Body of pancreas (tissue), 4 donors: ENCODE results near the gene PAPPA. TPM values are rescaled to one million over a fixed set of nuclear protein-coding genes. Genes with fewer than 3 reads are reported as not detected.

Experiments
- ATAC-seq: fragments of 150-250 bp; one replicate; pipeline ENCODE4 v1.9.1; 2016
- DNase-seq, 4 donors: peaks; one replicate each; pipeline ENCODE4 v3.0.0-alpha.2; 2019
- H3K27ac ChIP-seq, 4 donors: fragments of 200-600 bp; sonication (generic); 1 replicate in 3 of 4; 2 replicates in 1 of 4; pipeline versions ENCODE4 v1.5.1 to v1.6.1; 2016 to 2019; ENCODE audit warnings: mild to moderate bottlenecking in 1 of 4, mixed read lengths in 1 of 4, moderate library complexity in 1 of 4
- H3K27me3 ChIP-seq, 2 donors: fragments of 200-600 bp; sonication (generic); one replicate each; pipeline ENCODE4 v1.6.0; 2016; ENCODE audit warnings: mild to moderate bottlenecking in 1 of 2
- H3K36me3 ChIP-seq, 2 donors: fragments of 200-600 bp; sonication (generic); replicated peaks in 1 of 2; 2 replicates each; pipeline ENCODE4 v1.5.1; 2016; ENCODE audit warnings: low read depth in 2 of 2; ENCODE audit not compliant: insufficient read depth in 1 of 2
- H3K4me1 ChIP-seq: fragments of 200-600 bp; sonication (generic); one replicate; pipeline ENCODE4 v1.6.0; 2016
- H3K4me3 ChIP-seq, 2 donors: fragments of 200-600 bp; sonication (generic); 1 replicate in 1 of 2; 2 replicates in 1 of 2; pipeline ENCODE4 v1.5.1; 2016 to 2019
- H3K9me3 ChIP-seq, 3 donors: fragments of 200-600 bp; sonication (generic); 1 replicate in 2 of 3; 2 replicates in 1 of 3; pipeline ENCODE4 v1.5.1; 2016
- POLR2A ChIP-seq, 3 donors: fragments of 450-650 bp; IDR thresholded peaks; one replicate each; pipeline ENCODE4 v1.6.1; 2016; ENCODE audit warnings: antibody characterized with exemption in 3 of 3, mild to moderate bottlenecking in 2 of 3
- WGBS, 2 donors: methylation state at CpG; one replicate each; pipeline ENCODE4 v1.1.5; 2017; 5-methylcytosine and 5-hydroxymethylcytosine counted together
- intact Hi-C: fragments of 100-400 bp; cut with DNase I; formaldehyde crosslinking; loops from one replicate; pipeline ENCODE4 v1.15.1; 2023
- total RNA-seq, 2 donors: library from RNA; depleted of rRNA; stranded (reverse); fragments of >200 nt; gene quantifications; one replicate each; pipeline ENCODE4 v1.1.0, GENCODE V29; 2016
- TF ChIP-seq, protein P1 (sequence below), 7 experiments: fragments of 450-650 bp in 4 of 7; fragments of 200-600 bp in 3 of 7; sonication (generic) in 3 of 7; IDR thresholded peaks; one replicate each; pipeline ENCODE4 v1.5.1; 2016 to 2019; ENCODE audit warnings: antibody characterized with exemption in 7 of 7

PAPPA gene
- total RNA-seq, 2 donors from 2014 or later = 1.0 to 2.0 TPM

DNA sequence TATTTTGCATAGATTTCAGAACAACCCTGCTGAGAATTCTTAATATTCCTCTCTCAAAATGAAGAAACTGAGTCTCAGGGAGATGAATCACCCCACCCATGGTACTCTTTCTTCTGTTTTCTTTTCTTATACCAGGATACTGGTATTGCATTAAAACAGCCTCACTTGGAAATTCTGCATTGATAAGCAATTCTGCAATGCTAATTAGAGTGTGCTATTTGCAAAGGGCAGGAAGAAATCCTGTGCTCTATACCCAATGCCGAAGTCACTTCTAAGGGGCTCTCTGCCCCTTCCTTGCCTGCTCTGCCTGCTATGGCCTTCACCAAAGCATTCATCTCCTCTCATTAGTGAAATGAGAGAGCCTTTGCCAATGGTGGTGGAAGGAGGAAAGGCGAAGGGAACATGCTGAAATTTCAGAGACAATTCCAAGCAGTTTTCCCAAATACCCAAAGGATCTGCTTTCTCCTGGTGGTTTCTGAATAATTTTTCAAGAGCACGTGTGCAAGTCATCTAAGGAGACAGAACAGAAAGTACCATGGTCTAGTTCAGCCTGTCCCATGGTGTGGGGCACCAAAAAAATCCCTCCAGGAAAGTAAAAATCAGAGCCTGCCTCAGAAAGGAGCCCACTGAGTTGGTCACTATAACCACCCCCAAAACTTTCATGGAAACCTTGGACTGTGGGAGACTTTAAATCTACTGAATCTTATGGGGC lies 156.5 kb downstream of the PAPPA start:
- TF ChIP-seq POLR2A (IDR thresholded peaks at IDR 0.05) = no peak
- TF ChIP-seq, protein P1, sequence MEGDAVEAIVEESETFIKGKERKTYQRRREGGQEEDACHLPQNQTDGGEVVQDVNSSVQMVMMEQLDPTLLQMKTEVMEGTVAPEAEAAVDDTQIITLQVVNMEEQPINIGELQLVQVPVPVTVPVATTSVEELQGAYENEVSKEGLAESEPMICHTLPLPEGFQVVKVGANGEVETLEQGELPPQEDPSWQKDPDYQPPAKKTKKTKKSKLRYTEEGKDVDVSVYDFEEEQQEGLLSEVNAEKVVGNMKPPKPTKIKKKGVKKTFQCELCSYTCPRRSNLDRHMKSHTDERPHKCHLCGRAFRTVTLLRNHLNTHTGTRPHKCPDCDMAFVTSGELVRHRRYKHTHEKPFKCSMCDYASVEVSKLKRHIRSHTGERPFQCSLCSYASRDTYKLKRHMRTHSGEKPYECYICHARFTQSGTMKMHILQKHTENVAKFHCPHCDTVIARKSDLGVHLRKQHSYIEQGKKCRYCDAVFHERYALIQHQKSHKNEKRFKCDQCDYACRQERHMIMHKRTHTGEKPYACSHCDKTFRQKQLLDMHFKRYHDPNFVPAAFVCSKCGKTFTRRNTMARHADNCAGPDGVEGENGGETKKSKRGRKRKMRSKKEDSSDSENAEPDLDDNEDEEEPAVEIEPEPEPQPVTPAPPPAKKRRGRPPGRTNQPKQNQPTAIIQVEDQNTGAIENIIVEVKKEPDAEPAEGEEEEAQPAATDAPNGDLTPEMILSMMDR (IDR thresholded peaks at IDR 0.05) = no peak
- H3K27ac ChIP-seq = no peak overlapping the region
- WGBS, 2 donors = 67 to 75% methylated on average over 3 of the region's 3 CpGs
- H3K27me3 ChIP-seq = no peaks in the 10 kb centered on the region
- no peaks in the 10 kb centered on the region for H3K9me3 ChIP-seq
- intact Hi-C loops = no loop called here
- DNase-seq = no peak
- no peak for ATAC-seq
- no peaks in the 10 kb centered on the region for H3K36me3 ChIP-seq
- H3K4me1 ChIP-seq = no peaks in the 10 kb centered on the region
- H3K4me3 ChIP-seq = no peak overlapping the region

DNA sequence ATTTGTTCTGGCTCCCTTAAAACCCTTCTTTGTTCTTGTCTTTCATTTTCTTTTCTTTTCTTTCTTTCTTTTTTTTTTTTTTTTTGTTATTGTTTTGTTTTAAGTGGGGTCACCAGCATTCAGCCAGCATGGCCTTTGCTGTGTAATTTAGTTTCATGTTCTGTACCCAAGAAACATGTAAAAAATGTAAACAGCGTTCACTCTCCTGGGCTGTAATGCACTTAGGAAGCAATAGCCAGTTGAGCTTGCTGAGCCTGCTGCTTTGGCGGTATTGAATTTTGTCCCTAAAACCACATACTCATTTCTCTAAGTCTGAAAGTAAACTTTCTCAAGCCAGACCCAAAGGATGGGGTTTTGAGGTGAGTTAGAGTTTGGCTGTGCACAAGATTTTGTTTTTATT lies 158.6 kb downstream of the PAPPA start:
- no peaks in the 10 kb centered on the region for H3K4me1 ChIP-seq
- TF ChIP-seq, protein P1 (IDR thresholded peaks at IDR 0.05) = no peak
- TF ChIP-seq POLR2A (IDR thresholded peaks at IDR 0.05) = no peak
- 88 to 92% methylated on average over 2 of the region's 2 CpGs for WGBS, 2 donors
- DNase-seq = no peak
- no peaks in the 10 kb centered on the region for H3K36me3 ChIP-seq
- no peaks in the 10 kb centered on the region for H3K27me3 ChIP-seq
- no peaks in the 10 kb centered on the region for H3K9me3 ChIP-seq
- ATAC-seq = no peak
- intact Hi-C loops = no loop called here
- no peak overlapping the region for H3K27ac ChIP-seq
- H3K4me3 ChIP-seq = no peak overlapping the region

DNA sequence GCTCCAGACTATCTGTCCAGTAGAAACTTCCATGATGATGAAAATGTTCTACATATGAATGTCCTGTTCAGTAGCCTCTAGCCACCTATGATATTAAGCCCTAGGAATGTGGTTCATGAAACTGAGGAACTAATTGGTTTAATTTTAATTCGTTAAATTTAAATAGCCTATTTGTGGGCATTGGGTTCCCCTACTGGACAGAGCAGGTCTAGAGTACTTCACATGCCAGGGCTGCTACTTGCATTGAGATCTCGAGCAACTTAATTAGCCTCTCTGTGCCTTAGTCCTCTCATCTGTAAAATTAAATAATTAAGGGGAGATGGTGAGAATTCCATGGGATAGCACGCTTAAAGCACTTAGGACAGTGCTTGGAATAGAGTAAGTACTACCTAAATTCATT lies 160.0 kb downstream of the PAPPA start:
- H3K4me1 ChIP-seq = no peaks in the 10 kb centered on the region
- 86% methylated on average over 3 of the region's 3 CpGs for WGBS, 2 donors
- intact Hi-C loops = no loop called here

DNA sequence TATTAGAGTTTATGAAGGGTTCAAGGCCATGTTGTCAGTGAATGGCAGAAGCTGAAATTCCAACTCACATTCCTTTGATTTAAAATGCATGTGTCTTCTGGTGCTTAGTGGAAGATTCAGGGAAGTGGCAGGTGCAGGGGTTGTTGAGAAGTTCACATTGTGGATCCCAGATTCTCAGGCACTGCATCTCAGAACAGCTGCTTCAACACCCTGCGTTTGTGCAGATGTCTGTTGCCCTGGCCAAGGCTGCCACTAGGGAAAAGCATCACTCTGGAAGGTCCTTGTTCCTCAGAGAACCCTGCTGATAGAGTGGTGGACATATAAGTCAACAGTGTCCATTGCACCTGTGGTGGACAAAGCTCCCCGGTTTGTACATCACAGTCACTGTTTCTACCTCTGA lies 162.7 kb downstream of the PAPPA start:
- Histone ChIP-seq H3K4me3 (no peak overlapping the region), H3K27ac (no peak overlapping the region), H3K9me3 (no peaks in the 10 kb centered on the region), H3K4me1 (no peaks in the 10 kb centered on the region), H3K36me3 (no peaks in the 10 kb centered on the region), H3K27me3 (no peaks in the 10 kb centered on the region)
- no peak for TF ChIP-seq POLR2A (IDR thresholded peaks at IDR 0.05)
- TF ChIP-seq, protein P1 (IDR thresholded peaks at IDR 0.05) = no peak
- 82 to 88% methylated on average over 2 of the region's 2 CpGs for WGBS, 2 donors
- intact Hi-C loops = no loop called here
- no peak for ATAC-seq
- DNase-seq = no peak

More for the DNA sequence above, 160.0 kb downstream of the PAPPA start:
- Histone ChIP-seq H3K27ac (no peak overlapping the region), H3K4me3 (no peak overlapping the region), H3K9me3 (no peaks in the 10 kb centered on the region), H3K36me3 (no peaks in the 10 kb centered on the region), H3K27me3 (no peaks in the 10 kb centered on the region)
- ATAC-seq (no peak), DNase-seq (no peak)
- TF ChIP-seq, protein P1 (IDR thresholded peaks at IDR 0.05) = no peak
- no peak for TF ChIP-seq POLR2A (IDR thresholded peaks at IDR 0.05)

DNA sequence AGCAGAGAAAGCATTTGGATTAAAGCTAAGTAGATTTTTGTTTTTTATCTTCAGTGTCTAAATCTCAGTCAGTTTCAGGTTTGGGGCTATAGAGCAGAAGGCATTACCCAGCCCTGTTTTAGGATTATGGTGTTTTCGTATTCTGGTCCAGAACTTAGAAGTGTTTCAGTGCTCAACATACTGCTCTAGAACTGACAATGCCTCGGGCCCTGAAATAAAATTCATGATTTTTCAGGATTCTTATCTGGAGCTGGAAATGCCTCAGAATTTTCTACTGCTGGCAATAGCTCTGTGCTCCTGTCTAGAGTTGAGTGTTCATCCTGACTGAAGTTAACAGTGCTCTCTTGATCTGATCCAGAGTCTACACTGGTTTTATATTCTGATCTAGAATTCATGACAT lies 163.9 kb downstream of the PAPPA start:
- no peak overlapping the region for H3K4me3 ChIP-seq
- no peak overlapping the region for H3K27ac ChIP-seq
- H3K27me3 ChIP-seq = no peaks in the 10 kb centered on the region
- no peak for DNase-seq
- WGBS, 2 donors = 79 to 89% methylated on average over 2 of the region's 2 CpGs
- TF ChIP-seq, protein P1 (IDR thresholded peaks at IDR 0.05) = no peak
- TF ChIP-seq POLR2A (IDR thresholded peaks at IDR 0.05) = no peak
- ATAC-seq = no peak
- intact Hi-C loops = no loop called here
- no peaks in the 10 kb centered on the region for H3K4me1 ChIP-seq
- no peaks in the 10 kb centered on the region for H3K36me3 ChIP-seq
- no peaks in the 10 kb centered on the region for H3K9me3 ChIP-seq
